Right lobe of liver (tissue), 4 donors: ENCODE measurements around the gene NTM.

ENCODE experiments used
- POLR2A ChIP-seq: fragments of 450-650 bp; IDR thresholded peaks from one replicate; pipeline ENCODE4 v1.6.1; 2017; ENCODE audit warnings: antibody characterized with exemption, mild to moderate bottlenecking
- TF ChIP-seq, protein P1 (sequence below), 4 donors: fragments of 200-600 bp in 3 of 4; fragments of 450-650 bp in 1 of 4; IDR thresholded peaks; one replicate each; pipeline versions ENCODE4 v1.5.1 to v1.8.0; 2016 to 2022; ENCODE audit warnings: antibody characterized with exemption in 4 of 4, mild to moderate bottlenecking in 2 of 4
- donor health status: DM: no; HTN: no; CAD: no.
- donor health status: DM: no; HTN: no; CAD: no.
- donor health status: DM: no; HTN: yes; CAD: no.

DNA sequence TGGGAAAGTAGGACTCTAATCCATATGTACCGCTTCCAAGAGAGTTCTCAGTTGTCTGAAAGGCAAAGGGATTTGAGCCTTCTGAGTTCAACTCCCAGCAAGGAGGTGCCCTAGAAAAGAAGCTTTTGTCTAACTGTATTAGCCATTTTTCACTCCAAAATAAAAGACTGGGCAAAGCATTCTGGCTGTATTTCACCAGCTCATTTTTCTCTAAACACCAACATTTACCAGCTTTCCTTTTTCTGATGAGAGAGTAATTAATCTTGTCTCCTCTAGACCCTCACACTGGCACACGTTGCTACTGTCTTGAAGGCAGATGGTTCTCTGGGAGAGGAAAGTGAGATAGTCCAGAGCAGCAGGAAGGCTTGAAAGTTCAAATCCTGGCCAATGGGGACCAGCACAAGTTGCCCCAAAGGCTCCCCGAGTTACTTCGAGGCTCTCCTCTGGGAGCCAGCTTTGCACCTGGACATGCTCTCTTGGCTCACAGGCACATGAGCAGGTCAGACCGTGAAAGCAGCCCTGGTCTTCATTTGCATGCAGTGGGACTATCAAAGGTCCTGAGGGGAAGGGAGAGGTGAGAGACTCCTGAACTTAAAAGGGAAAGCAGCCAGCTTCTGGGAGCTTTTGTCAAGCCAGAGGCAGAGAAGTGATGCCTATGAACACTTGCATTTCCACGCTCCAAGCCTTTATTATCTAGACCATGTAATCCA is 100.0 kb downstream of the NTM start:
- TF ChIP-seq, protein P1, sequence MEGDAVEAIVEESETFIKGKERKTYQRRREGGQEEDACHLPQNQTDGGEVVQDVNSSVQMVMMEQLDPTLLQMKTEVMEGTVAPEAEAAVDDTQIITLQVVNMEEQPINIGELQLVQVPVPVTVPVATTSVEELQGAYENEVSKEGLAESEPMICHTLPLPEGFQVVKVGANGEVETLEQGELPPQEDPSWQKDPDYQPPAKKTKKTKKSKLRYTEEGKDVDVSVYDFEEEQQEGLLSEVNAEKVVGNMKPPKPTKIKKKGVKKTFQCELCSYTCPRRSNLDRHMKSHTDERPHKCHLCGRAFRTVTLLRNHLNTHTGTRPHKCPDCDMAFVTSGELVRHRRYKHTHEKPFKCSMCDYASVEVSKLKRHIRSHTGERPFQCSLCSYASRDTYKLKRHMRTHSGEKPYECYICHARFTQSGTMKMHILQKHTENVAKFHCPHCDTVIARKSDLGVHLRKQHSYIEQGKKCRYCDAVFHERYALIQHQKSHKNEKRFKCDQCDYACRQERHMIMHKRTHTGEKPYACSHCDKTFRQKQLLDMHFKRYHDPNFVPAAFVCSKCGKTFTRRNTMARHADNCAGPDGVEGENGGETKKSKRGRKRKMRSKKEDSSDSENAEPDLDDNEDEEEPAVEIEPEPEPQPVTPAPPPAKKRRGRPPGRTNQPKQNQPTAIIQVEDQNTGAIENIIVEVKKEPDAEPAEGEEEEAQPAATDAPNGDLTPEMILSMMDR (IDR thresholded peaks at IDR 0.05) = no peak
- TF ChIP-seq POLR2A = no peak
